Thoracic aorta (tissue), 2 donors: ENCODE measurements around the gene NRDE2. TPM values are rescaled to one million over a fixed set of nuclear protein-coding genes. Genes with fewer than 3 reads are reported as not detected.

Source experiments
- ATAC-seq: fragments of 150-250 bp; one replicate; pipeline ENCODE4 v1.8.0; 2017; ENCODE audit warnings: low read depth; ENCODE audit not compliant: insufficient number of reproducible peaks, low FRiP score
- DNase-seq: peaks from one replicate; pipeline ENCODE4 v3.0.0-alpha.2; 2020; ENCODE audit warnings: low spot score
- H3K27ac ChIP-seq, 2 donors: fragments of 200-600 bp; sonication (generic); 1 replicate in 1 of 2; 2 replicates in 1 of 2; pipeline ENCODE4 v1.5.1; 2016; ENCODE audit warnings: mild to moderate bottlenecking in 2 of 2, moderate library complexity in 2 of 2
- H3K27me3 ChIP-seq: fragments of 200-600 bp; sonication (generic); replicated peaks from 2 replicates; pipeline ENCODE4 v1.6.0; 2016; ENCODE audit warnings: mild to moderate bottlenecking; ENCODE audit not compliant: insufficient read depth
- H3K36me3 ChIP-seq: fragments of 200-600 bp; sonication (generic); one replicate; pipeline ENCODE4 v1.5.1; 2016
- H3K4me1 ChIP-seq, 2 donors: fragments of 200-600 bp; sonication (generic); 1 replicate in 1 of 2; 2 replicates in 1 of 2; pipeline versions ENCODE4 v1.5.1 to v1.6.0; 2016; ENCODE audit warnings: low read depth in 2 of 2, mild to moderate bottlenecking in 1 of 2; ENCODE audit not compliant: control insufficient read depth in 1 of 2
- H3K4me3 ChIP-seq: fragments of 200-600 bp; sonication (generic); 2 replicates; pipeline ENCODE4 v1.5.1; 2016; ENCODE audit warnings: mild to moderate bottlenecking
- H3K9me3 ChIP-seq: fragments of 200-600 bp; sonication (generic); 2 replicates; pipeline ENCODE4 v1.5.1; 2016
- total RNA-seq, 2 donors: library from RNA; depleted of rRNA; stranded (reverse); fragments of >200 nt; gene quantifications; one replicate each; pipeline versions ENCODE4 v1.1.0 to v1.2.3, GENCODE V29; 2016
- TF ChIP-seq, protein P1 (sequence below): fragments of 200-600 bp; sonication (generic); IDR thresholded peaks from one replicate; pipeline ENCODE4 v1.5.1; 2019; ENCODE audit warnings: antibody characterized with exemption

NRDE2 gene
- total RNA-seq, 2 donors from 2014 or later = 16.8 to 21.2 TPM

DNA sequence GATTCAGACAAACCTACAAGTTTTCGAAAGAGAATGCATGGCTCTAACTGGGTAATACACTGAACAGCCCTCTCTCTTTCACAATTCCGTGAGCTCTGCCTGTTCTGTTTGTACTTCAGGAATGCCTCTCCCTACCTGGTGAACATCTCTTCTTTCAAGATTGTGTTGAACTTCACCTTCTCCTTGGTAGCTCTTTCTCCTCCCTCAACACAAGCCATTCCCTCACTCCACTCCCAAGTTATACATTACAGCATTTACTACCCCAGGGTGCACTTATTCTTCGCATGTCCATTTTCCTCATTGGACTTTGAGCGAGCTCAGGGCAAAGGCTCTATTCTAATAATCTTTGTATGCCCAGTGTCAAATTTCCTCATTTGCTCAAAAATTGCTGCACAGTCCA, 28.3 kb downstream of the NRDE2 start:
- H3K4me3 ChIP-seq = no peak overlapping the region
- no peaks in the 10 kb centered on the region for H3K9me3 ChIP-seq
- no peak overlapping the region for H3K27ac ChIP-seq
- H3K36me3 ChIP-seq = peaks cover 8% of the 10 kb centered on the region
- ATAC-seq (no peak), DNase-seq (no peak)
- H3K27me3 ChIP-seq = no peaks in the 10 kb centered on the region
- TF ChIP-seq, protein P1, sequence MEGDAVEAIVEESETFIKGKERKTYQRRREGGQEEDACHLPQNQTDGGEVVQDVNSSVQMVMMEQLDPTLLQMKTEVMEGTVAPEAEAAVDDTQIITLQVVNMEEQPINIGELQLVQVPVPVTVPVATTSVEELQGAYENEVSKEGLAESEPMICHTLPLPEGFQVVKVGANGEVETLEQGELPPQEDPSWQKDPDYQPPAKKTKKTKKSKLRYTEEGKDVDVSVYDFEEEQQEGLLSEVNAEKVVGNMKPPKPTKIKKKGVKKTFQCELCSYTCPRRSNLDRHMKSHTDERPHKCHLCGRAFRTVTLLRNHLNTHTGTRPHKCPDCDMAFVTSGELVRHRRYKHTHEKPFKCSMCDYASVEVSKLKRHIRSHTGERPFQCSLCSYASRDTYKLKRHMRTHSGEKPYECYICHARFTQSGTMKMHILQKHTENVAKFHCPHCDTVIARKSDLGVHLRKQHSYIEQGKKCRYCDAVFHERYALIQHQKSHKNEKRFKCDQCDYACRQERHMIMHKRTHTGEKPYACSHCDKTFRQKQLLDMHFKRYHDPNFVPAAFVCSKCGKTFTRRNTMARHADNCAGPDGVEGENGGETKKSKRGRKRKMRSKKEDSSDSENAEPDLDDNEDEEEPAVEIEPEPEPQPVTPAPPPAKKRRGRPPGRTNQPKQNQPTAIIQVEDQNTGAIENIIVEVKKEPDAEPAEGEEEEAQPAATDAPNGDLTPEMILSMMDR = no peak
- H3K4me1 ChIP-seq = peaks cover 3 to 33% of the 10 kb centered on the region in 2 donors

DNA sequence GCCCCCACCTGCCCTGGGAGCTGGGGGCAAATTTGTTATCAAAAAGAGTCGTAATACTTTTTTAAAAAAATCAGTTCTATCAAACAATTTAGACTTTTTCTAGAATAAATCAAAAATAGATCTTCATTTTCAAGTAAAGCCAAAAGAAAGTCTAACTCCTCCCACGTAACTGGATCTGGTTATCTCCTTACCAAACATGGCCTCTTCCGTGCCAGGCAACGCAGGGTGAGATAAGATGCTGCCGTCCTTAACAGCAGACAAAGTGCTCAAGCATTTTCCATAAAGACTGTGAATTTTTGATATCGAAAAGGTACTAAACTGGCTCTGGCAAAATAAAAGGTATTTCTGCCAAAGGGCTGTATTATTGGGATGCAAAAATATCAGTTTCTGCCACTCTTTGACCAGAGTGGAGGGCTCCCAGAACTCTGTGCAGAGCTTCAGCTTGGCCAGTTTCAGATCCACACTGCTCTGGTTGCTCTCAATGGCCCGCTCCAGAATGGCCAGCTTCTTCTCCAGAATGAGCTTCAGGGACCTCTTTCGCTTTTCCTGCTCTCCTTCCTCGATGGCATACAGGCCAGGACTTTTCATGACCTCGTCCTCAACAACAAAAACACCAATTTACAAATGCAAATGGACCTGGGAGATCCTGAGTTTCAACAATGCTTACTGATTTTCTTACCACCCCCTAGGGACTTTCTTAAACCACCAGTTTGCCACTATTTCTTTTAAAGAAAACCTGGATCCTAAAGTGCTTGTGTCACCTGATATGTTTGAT, 29.0 kb downstream of the NRDE2 start:
- H3K4me3 ChIP-seq = no peak overlapping the region
- H3K4me1 ChIP-seq = peaks cover under 1 to 25% of the 10 kb centered on the region in 2 donors
- TF ChIP-seq, protein P1 = no peak
- H3K27me3 ChIP-seq = no peaks in the 10 kb centered on the region
- no peaks in the 10 kb centered on the region for H3K9me3 ChIP-seq
- peak overlapping the region; percentile 18 to 55 for H3K27ac ChIP-seq
- H3K36me3 ChIP-seq = peaks cover 8% of the 10 kb centered on the region
- DNase-seq (no peak), ATAC-seq (no peak)

DNA sequence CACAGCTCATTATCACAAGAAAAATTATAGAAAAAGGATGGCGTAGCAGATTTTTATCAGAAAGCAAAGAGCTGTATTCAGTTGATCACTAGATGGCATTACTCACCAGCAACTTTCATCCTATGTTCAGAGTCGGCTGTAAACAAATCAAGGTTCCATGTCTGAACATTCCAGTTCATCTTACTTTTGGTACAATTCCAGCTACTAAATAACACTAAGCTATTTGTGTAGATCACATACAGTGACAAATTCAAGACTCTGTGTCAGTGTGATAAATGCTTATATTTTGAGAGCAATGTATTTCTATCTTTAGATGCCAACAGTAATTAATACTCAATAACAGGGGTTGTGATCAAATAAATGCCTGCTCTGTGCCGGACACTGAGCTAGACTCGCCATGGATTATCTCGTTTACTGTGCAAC, 30.1 kb downstream of the NRDE2 start:
- no peaks in the 10 kb centered on the region for H3K27me3 ChIP-seq
- no peak for DNase-seq
- peaks cover under 1 to 22% of the 10 kb centered on the region in 2 donors for H3K4me1 ChIP-seq
- no peak for ATAC-seq
- peak overlapping the region in 1 of 2 donors; percentile 5 for H3K27ac ChIP-seq
- H3K36me3 ChIP-seq = peaks cover 10% of the 10 kb centered on the region
- H3K9me3 ChIP-seq = no peaks in the 10 kb centered on the region
- H3K4me3 ChIP-seq = no peak overlapping the region
- TF ChIP-seq, protein P1 = peak; percentile 52

DNA sequence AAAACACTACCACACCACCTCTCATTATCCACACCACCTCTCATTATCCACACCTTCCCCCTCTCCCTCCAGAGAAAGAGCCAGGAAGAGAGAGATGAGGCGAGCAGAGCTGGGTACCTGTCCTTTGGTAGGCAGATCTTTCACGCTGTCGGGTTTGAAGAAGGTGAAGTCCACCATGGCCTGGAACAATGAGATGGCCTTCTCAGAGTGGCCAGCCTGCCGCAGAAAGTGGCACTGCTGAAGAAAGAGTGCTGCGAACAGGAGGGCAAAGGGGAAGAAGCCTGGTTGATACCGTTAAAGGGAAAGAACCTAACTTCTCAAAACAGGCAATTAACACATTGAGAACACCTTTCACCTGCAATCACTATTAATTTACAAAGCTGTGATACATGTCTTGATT, 30.6 kb downstream of the NRDE2 start:
- Histone ChIP-seq H3K27ac (peak overlapping the region; percentile 32 to 42), H3K27me3 (no peaks in the 10 kb centered on the region), H3K4me3 (no peak overlapping the region), H3K36me3 (peaks cover 12% of the 10 kb centered on the region), H3K4me1 (peaks cover 5 to 22% of the 10 kb centered on the region in 2 donors), H3K9me3 (no peaks in the 10 kb centered on the region)
- DNase-seq (no peak), ATAC-seq (no peak)
- TF ChIP-seq, protein P1 = no peak

DNA sequence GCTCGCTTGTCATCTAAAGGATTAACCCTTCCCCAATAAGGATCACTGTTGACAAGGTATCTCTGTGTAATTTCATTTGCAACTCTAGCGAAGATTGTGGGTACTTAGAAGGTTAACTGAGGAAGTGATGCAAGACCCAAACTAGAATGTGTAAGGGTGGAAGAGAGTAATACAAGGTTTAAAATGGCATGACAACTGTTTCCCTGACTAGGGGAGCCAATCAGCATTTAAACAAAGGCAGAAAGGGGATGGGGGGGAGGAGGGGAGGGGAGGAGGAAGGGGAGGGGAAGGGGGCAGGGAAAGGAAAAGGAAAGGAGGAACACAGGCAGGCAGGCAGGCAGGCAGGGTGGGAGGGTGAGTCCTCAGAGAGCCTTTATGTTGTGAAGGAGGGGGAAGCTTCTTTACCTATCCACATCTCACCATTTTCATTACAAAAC, 31.1 kb downstream of the NRDE2 start:
- H3K9me3 ChIP-seq = no peaks in the 10 kb centered on the region
- peaks cover 12% of the 10 kb centered on the region for H3K36me3 ChIP-seq
- H3K4me1 ChIP-seq = peaks cover 8 to 26% of the 10 kb centered on the region in 2 donors
- H3K27me3 ChIP-seq = no peaks in the 10 kb centered on the region
- DNase-seq (no peak), ATAC-seq (no peak)
- peak overlapping the region; percentile 32 to 42 for H3K27ac ChIP-seq
- TF ChIP-seq, protein P1 = no peak
- H3K4me3 ChIP-seq = no peak overlapping the region
